Measurements from ENCODE around the gene TMEM121.
"Not testable (repeated sequence)": the region's sequence is repeated elsewhere in the genome, so short reads cannot be mapped to it uniquely, and the experiment has no call there.

TMEM121 gene

GRCh38 chr14:105571181-105571951 lies 45.0 kb downstream of the TMEM121 start:
- not testable (repeated sequence) for DNase-seq

GRCh38 chr14:105572063-105572462 lies 45.7 kb downstream of the TMEM121 start:
- not testable (repeated sequence) for DNase-seq

- not testable (repeated sequence) for DNase-seq
Measured at GRCh38 chr14:105573841-105574240, 47.5 kb downstream of the TMEM121 start.

GRCh38 chr14:105574411-105574810 lies 48.0 kb downstream of the TMEM121 start:
- not testable (repeated sequence) for DNase-seq

- not testable (repeated sequence) for DNase-seq
Measured at GRCh38 chr14:105575016-105575700, 48.8 kb downstream of the TMEM121 start.

- DNase-seq = no peak
Measured at GRCh38 chr14:105576525-105577088, 50.2 kb downstream of the TMEM121 start.

- DNase-seq = no peak
Measured at GRCh38 chr14:105577314-105577861, 51.0 kb downstream of the TMEM121 start.

GRCh38 chr14:105578070-105578469 lies 51.7 kb downstream of the TMEM121 start:
- DNase-seq = no peak

GRCh38 chr14:105579221-105579620 lies 52.8 kb downstream of the TMEM121 start:
- not testable (repeated sequence) for DNase-seq

Data from stimulated activated CD8-positive, alpha-beta memory T cell treated with anti-CD3 and anti-CD28 coated beads, Interleukin-4, amount 100 ng/mL, for 48 hours (primary cell).